GM21717 (cell line): ENCODE data around the gene RPS14.
A peak's percentile ranks its signal among the peaks of the same experiment; 100 is the strongest.

Source experiments
- ATAC-seq: cut with Tn5 transposase; IDR thresholded peaks from one replicate; pipeline ENCODE4 v1.9.1; 2021; ENCODE audit warnings: mild to moderate bottlenecking, moderate library complexity; ENCODE audit not compliant: unreplicated experiment

The RPS14 gene

GRCh38 chr5:150402229-150402773 lies 47.2 kb downstream of the RPS14 start:
- no peak for ATAC-seq

DNA sequence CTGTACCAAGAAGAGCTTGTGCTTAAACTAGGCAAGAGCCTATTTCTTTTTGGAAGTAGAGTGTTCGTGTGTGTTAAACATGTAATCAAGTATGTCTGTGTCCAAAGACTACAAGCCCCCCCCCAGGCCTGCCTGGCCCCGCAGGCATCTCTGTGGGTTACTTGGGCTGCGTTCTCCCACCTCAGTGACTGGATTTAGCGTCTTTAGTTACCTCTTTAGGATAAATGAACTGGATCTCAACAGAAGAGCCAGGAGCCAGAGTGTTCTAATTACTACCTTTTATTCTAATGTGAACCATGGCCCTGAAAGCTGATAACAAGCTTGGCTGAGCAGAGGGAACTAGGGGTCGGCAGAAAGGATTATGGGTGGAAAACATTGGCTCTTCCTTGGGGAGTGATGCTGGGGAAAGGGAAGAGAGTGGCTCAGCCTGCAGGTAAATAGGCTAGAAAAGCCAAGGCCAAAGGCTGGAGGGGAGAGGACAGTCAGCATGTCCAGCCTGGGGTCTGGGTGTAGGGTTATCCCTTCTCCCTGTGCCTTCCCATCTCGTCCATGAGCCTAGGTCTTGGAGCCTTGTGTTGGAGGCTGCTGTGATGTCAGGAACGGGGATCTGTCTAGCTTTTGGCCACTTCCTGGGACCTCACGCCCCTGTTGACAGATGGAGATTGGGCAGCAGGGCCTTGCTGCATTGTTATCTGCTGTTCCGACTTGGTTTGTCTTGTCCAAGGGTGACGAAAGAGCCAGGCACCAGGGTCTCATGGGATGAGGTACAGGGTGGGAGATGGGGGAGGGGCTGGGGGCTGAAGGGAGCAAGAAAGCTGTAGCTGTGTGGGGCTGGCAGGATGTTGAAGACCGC lies 47.9 kb downstream of the RPS14 start:
- ATAC-seq: no peak

DNA sequence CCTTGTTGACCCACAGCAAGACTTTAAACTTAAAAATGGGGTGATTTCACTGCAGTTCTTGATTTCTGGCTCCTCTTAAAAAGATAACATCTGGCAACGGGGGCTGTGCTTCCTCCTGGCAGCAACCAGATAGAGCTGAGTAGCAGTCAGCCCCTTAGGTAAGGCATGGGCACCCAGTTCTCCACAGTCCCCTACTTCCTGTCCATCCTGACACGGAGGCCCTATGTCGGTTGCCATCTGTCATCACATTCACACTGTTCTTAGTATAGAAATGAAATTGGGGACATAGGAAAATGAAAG lies 48.5 kb downstream of the RPS14 start:
- ATAC-seq: no peak

DNA sequence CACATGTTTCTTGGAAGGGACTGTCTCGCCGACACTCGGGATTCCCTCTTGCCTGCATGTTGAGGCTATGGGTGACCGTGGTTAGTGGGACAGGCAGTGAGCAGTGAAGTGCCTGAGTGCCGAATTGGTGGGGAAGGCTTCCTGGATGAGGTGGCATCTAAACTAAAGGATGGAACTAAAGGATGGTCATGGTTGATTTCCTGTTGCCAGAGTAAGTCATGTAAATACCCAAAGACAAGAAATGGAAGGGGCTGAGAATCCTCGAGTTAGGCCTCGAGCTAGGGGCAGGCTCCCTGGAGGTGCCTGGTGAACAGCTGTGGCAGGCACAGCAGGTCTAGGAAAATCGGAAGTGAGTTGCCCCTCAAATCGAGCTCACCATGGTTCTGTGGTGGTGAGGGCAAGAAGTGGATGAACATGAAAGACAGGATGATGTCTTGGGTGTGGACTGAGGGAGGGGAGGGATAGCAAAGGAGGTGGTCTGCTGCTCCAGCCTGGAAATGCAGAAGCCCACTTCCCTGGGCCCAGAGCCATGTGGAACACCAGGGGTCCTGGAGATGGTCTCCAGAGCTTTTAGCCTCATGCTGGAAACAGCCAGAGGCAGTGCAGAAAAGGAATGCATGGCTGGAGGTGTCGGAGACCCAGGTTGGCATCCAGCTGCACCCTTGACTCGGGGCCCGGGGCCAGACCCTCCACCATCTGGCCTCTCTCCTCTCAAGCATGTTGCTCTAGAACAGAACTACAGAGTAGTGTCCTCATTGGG lies 49.0 kb downstream of the RPS14 start:
- ATAC-seq: no peak

- peak; percentile 8 for ATAC-seq
These were observed 49.9 kb downstream of the RPS14 start for GRCh38 chr5:150399524-150400211.

- ATAC-seq: peak; percentile 57
These were observed 50.6 kb downstream of the RPS14 start for GRCh38 chr5:150398722-150399523.

GRCh38 chr5:150397782-150398721 lies 51.5 kb downstream of the RPS14 start:
- ATAC-seq: no peak

GRCh38 chr5:150397146-150397781 lies 52.3 kb downstream of the RPS14 start:
- no peak for ATAC-seq

GRCh38 chr5:150396267-150396666 lies 53.3 kb downstream of the RPS14 start:
- no peak for ATAC-seq

DNA sequence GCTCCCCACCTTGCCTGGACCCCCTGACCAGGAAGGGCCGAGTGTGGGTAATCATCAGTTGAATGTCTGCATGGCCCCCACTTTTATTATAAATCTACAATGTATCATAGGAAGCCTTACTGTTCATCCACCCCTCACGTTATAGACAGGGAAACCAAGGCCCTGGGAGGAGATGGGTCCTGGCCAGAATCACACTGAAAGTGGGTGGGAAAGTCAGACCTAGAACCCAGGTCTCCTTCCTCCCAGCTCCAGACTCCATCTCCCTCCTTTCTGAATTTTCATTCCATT lies 53.9 kb downstream of the RPS14 start:
- ATAC-seq: no peak

DNA sequence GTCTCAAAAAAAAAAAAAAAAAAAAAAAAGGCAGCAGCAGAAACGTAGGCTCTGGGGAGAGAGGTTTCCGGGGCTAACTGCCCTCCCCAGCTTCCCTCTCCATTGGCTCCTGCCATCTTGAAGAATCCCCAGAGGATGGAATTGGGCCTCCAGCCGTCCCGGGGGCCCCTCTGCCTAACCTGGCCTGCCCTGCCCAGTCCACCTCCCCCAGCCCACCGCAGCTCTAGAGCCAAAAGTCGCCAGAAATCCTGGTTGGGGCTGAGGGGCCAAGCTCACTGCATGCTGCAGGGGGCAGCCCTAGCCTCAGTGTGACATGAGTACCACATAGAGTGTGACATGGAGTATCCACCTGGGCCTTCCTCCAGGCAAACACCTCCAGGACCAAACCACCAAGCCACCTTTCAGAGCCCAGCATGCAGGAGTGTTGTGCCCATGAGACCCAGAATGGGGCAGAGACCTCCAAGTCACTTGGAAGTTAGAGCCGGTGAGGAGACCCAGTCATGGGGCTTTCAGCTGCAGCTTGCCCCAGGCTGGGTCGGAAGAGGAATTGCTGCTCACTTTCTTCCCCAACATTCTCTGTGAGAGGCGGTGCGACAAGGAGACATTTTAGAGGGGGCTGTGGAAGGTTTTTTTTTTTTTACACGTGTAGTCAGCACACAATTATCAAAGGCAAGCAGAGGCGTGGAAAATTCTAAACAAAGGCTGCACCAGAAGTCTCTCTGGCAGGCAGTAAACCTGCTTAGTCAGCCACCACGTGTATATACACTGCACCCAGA lies 54.4 kb downstream of the RPS14 start:
- ATAC-seq: no peak

DNA sequence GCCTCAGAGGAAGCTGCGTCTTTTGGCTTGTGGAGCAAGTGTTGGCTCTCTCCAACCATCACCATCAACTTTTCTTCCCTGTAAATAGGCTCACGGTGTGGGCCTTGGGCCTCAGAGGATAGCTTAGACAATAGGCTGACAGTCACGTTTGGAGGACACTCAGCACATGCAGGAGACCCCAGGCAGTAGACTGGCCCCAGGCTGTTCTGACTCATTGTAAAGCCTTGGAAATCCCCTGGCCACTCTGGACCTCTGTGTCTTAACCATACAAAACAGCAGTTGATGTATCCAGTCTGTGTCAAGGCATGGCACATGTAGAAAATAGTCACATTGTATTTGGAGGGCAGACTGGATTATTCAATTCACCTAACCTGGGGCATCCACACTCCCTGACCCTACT lies 55.4 kb downstream of the RPS14 start:
- ATAC-seq: no peak

- ATAC-seq: no peak
These were observed 56.4 kb downstream of the RPS14 start for GRCh38 chr5:150393096-150393645.

- no peak for ATAC-seq
These were observed 56.9 kb downstream of the RPS14 start for GRCh38 chr5:150392680-150393079.
